KOPT-K1 (cell line): Measurements from ENCODE around the gene OMA1.
"Not testable (repeated sequence)": the region's sequence is repeated elsewhere in the genome, so short reads cannot be mapped to it uniquely, and the experiment has no call there.

Source experiments
- H3K27ac ChIP-seq: fragments of 200-600 bp; sonication (generic); 2 replicates; pipeline ENCODE4 v1.5.1; 2016; ENCODE audit warnings: antibody characterized with exemption, mild to moderate bottlenecking, low read depth, low read length; ENCODE audit not compliant: poor library complexity, severe bottlenecking
- H3K36me3 ChIP-seq: fragments of 200-600 bp; sonication (generic); 2 replicates; pipeline ENCODE4 v1.5.1; 2017; ENCODE audit warnings: antibody characterized with exemption, mild to moderate bottlenecking, low read length, moderate library complexity; ENCODE audit not compliant: insufficient read depth
- H3K9me3 ChIP-seq: fragments of 200-600 bp; sonication (generic); 2 replicates; pipeline ENCODE4 v1.5.1; 2017; ENCODE audit warnings: antibody characterized with exemption, low read length, mild to moderate bottlenecking; ENCODE audit not compliant: insufficient read depth, poor library complexity, severe bottlenecking

The OMA1 gene

GRCh38 chr1:58515794-58516401, 30.6 kb downstream of the OMA1 start:
- Histone ChIP-seq H3K9me3 (peaks cover 7% of the 10 kb centered on the region), H3K27ac (no peak overlapping the region), H3K36me3 (peaks cover 37% of the 10 kb centered on the region)

GRCh38 chr1:58513956-58514355, 32.6 kb downstream of the OMA1 start:
- H3K36me3 ChIP-seq: peaks cover 43% of the 10 kb centered on the region
- no peak overlapping the region for H3K27ac ChIP-seq
- peaks cover 13% of the 10 kb centered on the region for H3K9me3 ChIP-seq

- Histone ChIP-seq H3K36me3 (peaks cover 60% of the 10 kb centered on the region), H3K9me3 (peaks cover 13% of the 10 kb centered on the region), H3K27ac (no peak overlapping the region)
Measured at GRCh38 chr1:58508629-58509028, 37.9 kb downstream of the OMA1 start.

DNA sequence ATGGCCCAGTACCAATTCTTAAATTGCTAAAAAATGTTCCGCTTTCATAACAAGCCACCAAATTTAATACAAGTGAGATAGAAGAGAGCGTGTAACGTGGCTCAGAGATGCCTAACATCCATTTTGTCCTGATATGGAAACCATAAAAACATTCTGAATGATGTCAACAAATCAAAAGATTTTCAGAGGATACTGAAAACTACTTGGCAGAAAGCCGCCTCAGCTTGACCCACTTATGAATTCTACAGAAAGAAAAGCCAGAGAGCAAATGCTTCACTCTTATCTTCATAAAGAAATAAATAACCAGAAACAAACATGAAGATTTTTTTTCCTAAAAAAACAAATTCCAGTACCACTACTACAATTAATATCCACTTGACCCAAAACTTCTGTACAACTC, 41.2 kb downstream of the OMA1 start:
- no peaks in the 10 kb centered on the region for H3K9me3 ChIP-seq
- no peak overlapping the region for H3K27ac ChIP-seq
- peaks cover 59% of the 10 kb centered on the region for H3K36me3 ChIP-seq

GRCh38 chr1:58502519-58502918, 44.0 kb downstream of the OMA1 start:
- no peak overlapping the region for H3K27ac ChIP-seq
- H3K9me3 ChIP-seq: no peaks in the 10 kb centered on the region
- peaks cover 46% of the 10 kb centered on the region for H3K36me3 ChIP-seq

DNA sequence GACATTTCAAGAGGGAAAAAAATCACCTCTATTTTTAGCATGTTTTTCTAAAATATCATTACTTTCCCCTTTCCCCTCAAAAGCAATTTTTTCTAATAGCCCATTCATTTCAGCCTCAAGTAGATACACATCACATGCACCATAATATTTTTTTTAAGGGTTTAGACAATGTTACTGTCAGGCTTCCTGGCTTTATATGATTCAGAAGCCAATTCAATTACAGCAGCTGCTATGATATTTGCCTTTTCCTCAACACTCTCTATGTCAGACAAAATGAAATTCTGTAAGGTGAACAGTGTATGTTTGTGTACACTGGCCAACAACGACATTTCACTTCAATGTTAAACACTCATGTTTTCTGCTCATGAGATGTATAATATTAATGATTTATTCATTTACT, 46.5 kb downstream of the OMA1 start:
- Histone ChIP-seq H3K27ac (no peak overlapping the region), H3K36me3 (peaks cover 43% of the 10 kb centered on the region), H3K9me3 (no peaks in the 10 kb centered on the region)

- H3K9me3 ChIP-seq: no peaks in the 10 kb centered on the region
- H3K27ac ChIP-seq: no peak overlapping the region
- peaks cover 24% of the 10 kb centered on the region for H3K36me3 ChIP-seq
Measured at GRCh38 chr1:58497499-58497898, 49.0 kb downstream of the OMA1 start.

GRCh38 chr1:58496042-58496441, 50.5 kb downstream of the OMA1 start:
- no peak overlapping the region for H3K27ac ChIP-seq
- no peaks in the 10 kb centered on the region for H3K9me3 ChIP-seq
- H3K36me3 ChIP-seq: peaks cover 10% of the 10 kb centered on the region

DNA sequence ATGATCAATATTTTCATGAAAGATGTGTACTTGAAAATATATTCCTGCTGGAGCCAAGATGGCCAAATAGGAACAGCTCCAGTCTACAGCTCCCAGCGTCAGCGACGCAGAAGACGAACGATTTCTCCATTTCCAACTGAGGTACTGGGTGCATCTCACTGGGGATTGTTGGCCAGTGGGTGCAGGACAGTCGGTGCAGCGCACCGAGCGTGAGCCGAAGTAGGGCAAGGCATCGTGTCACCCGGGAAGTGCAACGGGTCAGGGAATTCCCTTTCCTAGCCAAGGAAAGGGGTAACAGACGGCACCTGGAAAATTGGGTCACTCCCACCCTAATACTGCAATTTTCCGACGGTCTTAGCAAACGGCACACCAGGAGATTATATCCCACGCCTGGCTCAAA, 57.6 kb downstream of the OMA1 start:
- H3K36me3 ChIP-seq, H3K9me3 ChIP-seq, H3K27ac ChIP-seq: not testable (repeated sequence)

DNA sequence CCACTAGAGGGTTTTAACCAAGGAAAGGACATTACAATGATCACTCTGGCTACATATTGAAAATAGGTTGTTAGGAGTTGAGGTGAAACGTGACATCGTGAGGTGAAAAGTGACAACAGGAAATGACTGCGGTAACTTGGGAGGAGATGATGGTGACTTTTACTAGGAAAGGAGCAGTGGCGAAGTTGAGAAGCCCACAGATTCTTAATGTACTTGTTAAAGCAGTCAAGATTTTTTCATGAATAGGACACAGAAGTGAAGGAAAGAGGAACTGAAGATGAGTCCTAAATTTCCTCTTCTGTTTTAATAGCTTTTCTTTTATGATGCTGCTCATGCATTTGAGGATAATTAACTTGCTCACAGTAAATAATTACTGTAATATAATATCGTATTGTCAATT, 59.5 kb downstream of the OMA1 start:
- no peak overlapping the region for H3K27ac ChIP-seq
- peaks cover 3% of the 10 kb centered on the region for H3K9me3 ChIP-seq
- H3K36me3 ChIP-seq: peaks cover 23% of the 10 kb centered on the region; the same call in 1 of the 2 replicates

- H3K36me3 ChIP-seq: peaks cover 43% of the 10 kb centered on the region; the same call in 1 of the 2 replicates
- H3K27ac ChIP-seq: no peak overlapping the region
Measured at GRCh38 chr1:58481962-58482361, 64.6 kb downstream of the OMA1 start.

GRCh38 chr1:58480191-58480590, 66.3 kb downstream of the OMA1 start:
- Histone ChIP-seq H3K9me3 (peaks cover 3% of the 10 kb centered on the region), H3K27ac (no peak overlapping the region)

More at GRCh38 chr1:58481962-58482361, 64.6 kb downstream of the OMA1 start:
- peaks cover 3% of the 10 kb centered on the region for H3K9me3 ChIP-seq

GRCh38 chr1:58477390-58477789, 69.1 kb downstream of the OMA1 start:
- no peak overlapping the region for H3K27ac ChIP-seq
- H3K9me3 ChIP-seq: no peaks in the 10 kb centered on the region
- peaks cover 22% of the 10 kb centered on the region; the same call in 1 of the 2 replicates for H3K36me3 ChIP-seq

More at GRCh38 chr1:58480191-58480590, 66.3 kb downstream of the OMA1 start:
- H3K36me3 ChIP-seq: peaks cover 43% of the 10 kb centered on the region; the same call in 1 of the 2 replicates

GRCh38 chr1:58476179-58476578, 70.3 kb downstream of the OMA1 start:
- Histone ChIP-seq H3K36me3 (peaks cover 13% of the 10 kb centered on the region; the same call in 1 of the 2 replicates), H3K9me3 (no peaks in the 10 kb centered on the region), H3K27ac (no peak overlapping the region)

- no peaks in the 10 kb centered on the region for H3K36me3 ChIP-seq
- no peak overlapping the region for H3K27ac ChIP-seq
- H3K9me3 ChIP-seq: no peaks in the 10 kb centered on the region
Measured at GRCh38 chr1:58469476-58469875, 77.0 kb downstream of the OMA1 start.

DNA sequence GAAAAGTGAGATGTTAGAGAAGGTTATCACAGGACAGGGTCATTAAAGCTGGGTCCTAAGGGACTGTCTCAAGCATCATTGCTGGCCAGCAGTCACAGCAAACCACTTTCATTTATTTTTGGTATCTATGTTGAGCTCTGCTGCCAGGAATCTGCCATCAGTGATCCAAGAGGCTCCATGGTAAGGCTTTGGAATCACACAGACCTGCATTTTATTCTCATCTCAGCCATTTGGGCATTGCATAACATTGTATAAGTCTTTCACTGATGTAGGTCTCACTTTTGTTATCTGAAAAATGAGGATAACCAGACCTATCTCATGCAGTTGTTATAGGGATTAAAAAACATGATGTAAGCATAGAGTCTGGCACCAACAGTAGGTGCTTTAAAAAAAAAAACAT, 77.5 kb downstream of the OMA1 start:
- Histone ChIP-seq H3K36me3 (no peaks in the 10 kb centered on the region), H3K9me3 (no peaks in the 10 kb centered on the region), H3K27ac (no peak overlapping the region)
